Panc1 (cell line): ENCODE data around the gene TRPM4.

Source experiments
- CTCF ChIP-seq: fragments of 450-650 bp; IDR thresholded peaks from 2 replicates; pipeline ENCODE4 v1.5.1; 2017; ENCODE audit warnings: mild to moderate bottlenecking
- POLR2AphosphoS5 ChIP-seq: IDR thresholded peaks from 2 replicates; pipeline ENCODE4 v1.6.1; 2012; ENCODE audit warnings: mild to moderate bottlenecking, low read depth, low read length, moderate library complexity
- SIN3A ChIP-seq: IDR thresholded peaks from 2 replicates; pipeline ENCODE4 v1.6.1; 2012; ENCODE audit warnings: low read depth, mild to moderate bottlenecking, low read length, moderate library complexity, borderline replicate concordance; ENCODE audit not compliant: insufficient read depth

GRCh38 chr19:49205114-49205513, 47.5 kb downstream of the TRPM4 start:
- TF ChIP-seq POLR2AphosphoS5 (no peak), CTCF (no peak), SIN3A (no peak)
